ENCODE results near the gene CAMTA1.

The CAMTA1 gene

DNA sequence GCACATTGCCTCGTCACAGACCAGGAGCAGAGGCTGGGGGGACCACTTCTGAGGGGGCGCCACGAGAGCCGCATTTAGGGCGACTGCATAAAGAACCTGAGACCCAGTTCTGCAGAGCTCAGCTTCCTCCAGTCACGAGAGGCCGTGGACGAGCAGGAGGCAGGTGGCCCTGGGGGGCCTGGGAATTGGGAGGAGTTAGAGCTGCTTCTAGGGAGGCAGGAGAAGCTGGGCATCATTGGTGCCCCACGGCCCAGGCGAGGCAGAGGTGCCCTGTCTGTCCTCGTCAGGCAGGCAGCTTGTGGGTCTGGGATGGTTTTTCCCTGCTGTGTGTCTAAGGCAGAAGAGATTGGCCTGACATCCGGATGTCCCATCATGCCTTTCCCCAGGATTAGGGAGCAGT is 389.3 kb downstream of the CAMTA1 start:
- ATAC-seq: no peak
- TF ChIP-seq BACH2 (CRISPR knock-in tag; IDR thresholded peaks at IDR 0.05; ENCODE audit: borderline replicate concordance) (no peak), ISL1 (CRISPR knock-in tag; IDR thresholded peaks at IDR 0.05) (no peak)
- TF ChIP-seq, protein P1, sequence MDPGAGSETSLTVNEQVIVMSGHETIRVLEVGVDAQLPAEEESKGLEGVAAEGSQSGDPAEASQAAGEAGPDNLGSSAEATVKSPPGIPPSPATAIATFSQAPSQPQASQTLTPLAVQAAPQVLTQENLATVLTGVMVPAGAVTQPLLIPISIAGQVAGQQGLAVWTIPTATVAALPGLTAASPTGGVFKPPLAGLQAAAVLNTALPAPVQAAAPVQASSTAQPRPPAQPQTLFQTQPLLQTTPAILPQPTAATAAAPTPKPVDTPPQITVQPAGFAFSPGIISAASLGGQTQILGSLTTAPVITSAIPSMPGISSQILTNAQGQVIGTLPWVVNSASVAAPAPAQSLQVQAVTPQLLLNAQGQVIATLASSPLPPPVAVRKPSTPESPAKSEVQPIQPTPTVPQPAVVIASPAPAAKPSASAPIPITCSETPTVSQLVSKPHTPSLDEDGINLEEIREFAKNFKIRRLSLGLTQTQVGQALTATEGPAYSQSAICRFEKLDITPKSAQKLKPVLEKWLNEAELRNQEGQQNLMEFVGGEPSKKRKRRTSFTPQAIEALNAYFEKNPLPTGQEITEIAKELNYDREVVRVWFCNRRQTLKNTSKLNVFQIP (CRISPR knock-in tag; IDR thresholded peaks at IDR 0.05; ENCODE audit: borderline replicate concordance, low read depth): no peak

GRCh38 chr1:7174980-7175906 is 390.0 kb downstream of the CAMTA1 start:
- TF ChIP-seq ESRRG (CRISPR knock-in tag; IDR thresholded peaks at IDR 0.05) (no peak), ZNF8 (CRISPR knock-in tag; IDR thresholded peaks at IDR 0.05) (no peak), PPARA (CRISPR knock-in tag; IDR thresholded peaks at IDR 0.05; ENCODE audit: borderline replicate concordance) (no peak), ARNTL (CRISPR knock-in tag; IDR thresholded peaks at IDR 0.05; ENCODE audit: borderline replicate concordance, low read depth) (no peak), RARB (CRISPR knock-in tag; IDR thresholded peaks at IDR 0.05) (no peak), ZC3H10 (CRISPR knock-in tag; IDR thresholded peaks at IDR 0.05) (no peak), ZFP30 (CRISPR knock-in tag; IDR thresholded peaks at IDR 0.05) (no peak), CSDC2 (CRISPR knock-in tag; IDR thresholded peaks at IDR 0.05) (no peak)
- TF ChIP-seq, protein P2, sequence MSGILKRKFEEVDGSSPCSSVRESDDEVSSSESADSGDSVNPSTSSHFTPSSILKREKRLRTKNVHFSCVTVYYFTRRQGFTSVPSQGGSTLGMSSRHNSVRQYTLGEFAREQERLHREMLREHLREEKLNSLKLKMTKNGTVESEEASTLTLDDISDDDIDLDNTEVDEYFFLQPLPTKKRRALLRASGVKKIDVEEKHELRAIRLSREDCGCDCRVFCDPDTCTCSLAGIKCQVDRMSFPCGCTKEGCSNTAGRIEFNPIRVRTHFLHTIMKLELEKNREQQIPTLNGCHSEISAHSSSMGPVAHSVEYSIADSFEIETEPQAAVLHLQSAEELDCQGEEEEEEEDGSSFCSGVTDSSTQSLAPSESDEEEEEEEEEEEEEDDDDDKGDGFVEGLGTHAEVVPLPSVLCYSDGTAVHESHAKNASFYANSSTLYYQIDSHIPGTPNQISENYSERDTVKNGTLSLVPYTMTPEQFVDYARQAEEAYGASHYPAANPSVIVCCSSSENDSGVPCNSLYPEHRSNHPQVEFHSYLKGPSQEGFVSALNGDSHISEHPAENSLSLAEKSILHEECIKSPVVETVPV (CRISPR knock-in tag; IDR thresholded peaks at IDR 0.05): no peak
- TF ChIP-seq, protein P3, sequence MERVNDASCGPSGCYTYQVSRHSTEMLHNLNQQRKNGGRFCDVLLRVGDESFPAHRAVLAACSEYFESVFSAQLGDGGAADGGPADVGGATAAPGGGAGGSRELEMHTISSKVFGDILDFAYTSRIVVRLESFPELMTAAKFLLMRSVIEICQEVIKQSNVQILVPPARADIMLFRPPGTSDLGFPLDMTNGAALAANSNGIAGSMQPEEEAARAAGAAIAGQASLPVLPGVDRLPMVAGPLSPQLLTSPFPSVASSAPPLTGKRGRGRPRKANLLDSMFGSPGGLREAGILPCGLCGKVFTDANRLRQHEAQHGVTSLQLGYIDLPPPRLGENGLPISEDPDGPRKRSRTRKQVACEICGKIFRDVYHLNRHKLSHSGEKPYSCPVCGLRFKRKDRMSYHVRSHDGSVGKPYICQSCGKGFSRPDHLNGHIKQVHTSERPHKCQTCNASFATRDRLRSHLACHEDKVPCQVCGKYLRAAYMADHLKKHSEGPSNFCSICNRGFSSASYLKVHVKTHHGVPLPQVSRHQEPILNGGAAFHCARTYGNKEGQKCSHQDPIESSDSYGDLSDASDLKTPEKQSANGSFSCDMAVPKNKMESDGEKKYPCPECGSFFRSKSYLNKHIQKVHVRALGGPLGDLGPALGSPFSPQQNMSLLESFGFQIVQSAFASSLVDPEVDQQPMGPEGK (CRISPR knock-in tag; IDR thresholded peaks at IDR 0.05; ENCODE audit: borderline replicate concordance): no peak
- no peak for ATAC-seq

- ATAC-seq: no peak
- TF ChIP-seq, protein P3 (CRISPR knock-in tag; IDR thresholded peaks at IDR 0.05; ENCODE audit: borderline replicate concordance): no peak
- TF ChIP-seq, protein P2 (CRISPR knock-in tag; IDR thresholded peaks at IDR 0.05): no peak
- no peak for TF ChIP-seq OSR1 (CRISPR knock-in tag; IDR thresholded peaks at IDR 0.05)
- no peak for TF ChIP-seq ZNF8 (CRISPR knock-in tag; IDR thresholded peaks at IDR 0.05)
- no peak for TF ChIP-seq ZNF70 (CRISPR knock-in tag; IDR thresholded peaks at IDR 0.05)
- TF ChIP-seq SNAI2 (CRISPR knock-in tag; IDR thresholded peaks at IDR 0.05): no peak
- TF ChIP-seq, protein P1 (CRISPR knock-in tag; IDR thresholded peaks at IDR 0.05; ENCODE audit: borderline replicate concordance, low read depth): no peak
- TF ChIP-seq TCF4 (CRISPR knock-in tag; IDR thresholded peaks at IDR 0.05; ENCODE audit: borderline replicate concordance): no peak
Observed at GRCh38 chr1:7177021-7177420, 391.8 kb downstream of the CAMTA1 start.
